BLaER1 treated with 17β-estradiol and CSF1 and Interleukin-3, amounts not matched to agents 10 nM and 100 nM (cell line): ENCODE data around the gene C9orf72.
A peak's percentile ranks its signal among the peaks of the same experiment; 100 is the strongest.

Source experiments
- H3K27ac ChIP-seq, 11 experiments: shearing (Covaris generic); formaldehyde crosslinking; 2 replicates each; pipeline ENCODE4 v1.8.1; 2022
- H3K27me3 ChIP-seq, 11 experiments: shearing (Covaris generic); formaldehyde crosslinking; 2 replicates each; pipeline ENCODE4 v1.8.1; 2022
- H3K36me3 ChIP-seq, 11 experiments: shearing (Covaris generic); formaldehyde crosslinking; 2 replicates each; pipeline ENCODE4 v1.8.1; 2022
- H3K4me1 ChIP-seq, 10 experiments: shearing (Covaris generic); formaldehyde crosslinking; 2 replicates each; pipeline ENCODE4 v1.8.1; 2022
- H3K4me2 ChIP-seq, 11 experiments: shearing (Covaris generic); formaldehyde crosslinking; 2 replicates each; pipeline ENCODE4 v1.8.1; 2022
- H3K4me3 ChIP-seq, 10 experiments: shearing (Covaris generic); formaldehyde crosslinking; 2 replicates each; pipeline ENCODE4 v1.8.1; 2022
- H3K9ac ChIP-seq, 11 experiments: shearing (Covaris generic); formaldehyde crosslinking; 2 replicates each; pipeline ENCODE4 v1.8.1; 2022
- H3K9me3 ChIP-seq, 11 experiments: shearing (Covaris generic); formaldehyde crosslinking; replicated peaks in 1 of 11; 2 replicates each; pipeline ENCODE4 v1.8.1; 2022
- H4K20me1 ChIP-seq, 11 experiments: shearing (Covaris generic); formaldehyde crosslinking; 2 replicates each; pipeline ENCODE4 v1.8.1; 2022
- Cebpa-rat ChIP-seq, 11 experiments: shearing (Covaris generic); IDR thresholded peaks; 2 replicates each; pipeline ENCODE4 v1.8.1; 2022

The C9orf72 gene

GRCh38 chr9:27524236-27524635 lies 49.0 kb downstream of the C9orf72 start, which contains the start of gene IFNK:
IFNK (plus strand) TSS chr9:27524290; CDS start chr9:27524337, 47 bp downstream.
- peaks cover 6 to 37% (median 12%) of the 10 kb centered on the region in 10 experiments; a peak in 19 of 20 replicates for H3K4me1 ChIP-seq
- H3K4me2 ChIP-seq: peak within 1 kb of the TSS in 5 of 11 experiments; percentile 34 to 53 (median 44); a peak in 10 of 22 replicates
- no peak within 1 kb of the TSS for H3K27ac ChIP-seq
- no peaks in the 10 kb centered on the region for H3K9me3 ChIP-seq
- H4K20me1 ChIP-seq: peaks cover 0 to 73% (median 0%) of the 10 kb centered on the region in 11 experiments; a peak in 2 of 22 replicates
- no peak for TF ChIP-seq Cebpa-rat (IDR thresholded peaks at IDR 0.05)
- H3K36me3 ChIP-seq: peaks cover 0 to 42% (median 0%) of the 10 kb centered on the region in 11 experiments; a peak in 2 of 22 replicates
- H3K27me3 ChIP-seq: peaks cover 6 to 16% (median 11%) of the 10 kb centered on the region in 11 experiments; a peak in 18 of 22 replicates
- H3K9ac ChIP-seq: no peak within 1 kb of the TSS
- H3K4me3 ChIP-seq: no peak within 1 kb of the TSS

GRCh38 chr9:27523141-27523540 lies 50.1 kb downstream of the C9orf72 start:
- peaks cover 0 to 84% (median 0%) of the 10 kb centered on the region in 11 experiments; a peak in 2 of 22 replicates for H4K20me1 ChIP-seq
- no peak for TF ChIP-seq Cebpa-rat (IDR thresholded peaks at IDR 0.05)
- peaks cover 6 to 37% (median 11%) of the 10 kb centered on the region in 10 experiments; a peak in 19 of 20 replicates for H3K4me1 ChIP-seq
- peaks cover 6 to 16% (median 10%) of the 10 kb centered on the region in 11 experiments; a peak in 18 of 22 replicates for H3K27me3 ChIP-seq
- peaks cover 0 to 48% (median 0%) of the 10 kb centered on the region in 11 experiments; a peak in 2 of 22 replicates for H3K36me3 ChIP-seq
- H3K9me3 ChIP-seq: no peaks in the 10 kb centered on the region
- H3K9ac ChIP-seq: no peak overlapping the region
- no peak overlapping the region for H3K4me3 ChIP-seq
- no peak overlapping the region for H3K4me2 ChIP-seq
- no peak overlapping the region for H3K27ac ChIP-seq

GRCh38 chr9:27520986-27521385 lies 52.3 kb downstream of the C9orf72 start:
- no peak overlapping the region for H3K4me3 ChIP-seq
- H4K20me1 ChIP-seq: peaks cover 0 to 98% (median 0%) of the 10 kb centered on the region in 11 experiments; a peak in 2 of 22 replicates
- no peak for TF ChIP-seq Cebpa-rat (IDR thresholded peaks at IDR 0.05)
- peaks cover 0 to 16% (median 3%) of the 10 kb centered on the region in 10 experiments; a peak in 7 of 20 replicates for H3K4me1 ChIP-seq
- no peak overlapping the region for H3K9ac ChIP-seq
- H3K27ac ChIP-seq: no peak overlapping the region
- no peaks in the 10 kb centered on the region for H3K27me3 ChIP-seq
- no peak overlapping the region for H3K4me2 ChIP-seq
- H3K36me3 ChIP-seq: peaks cover 0 to 65% (median 0%) of the 10 kb centered on the region in 11 experiments; a peak in 3 of 22 replicates
- no peaks in the 10 kb centered on the region for H3K9me3 ChIP-seq

GRCh38 chr9:27519466-27520465 lies 53.5 kb downstream of the C9orf72 start:
- H3K36me3 ChIP-seq: peaks cover 0 to 65% (median 0%) of the 10 kb centered on the region in 11 experiments; a peak in 3 of 22 replicates
- peaks cover 0 to 98% (median 0%) of the 10 kb centered on the region in 11 experiments; a peak in 3 of 22 replicates for H4K20me1 ChIP-seq
- TF ChIP-seq Cebpa-rat (IDR thresholded peaks at IDR 0.05): no peak
- H3K9ac ChIP-seq: no peak overlapping the region
- no peak overlapping the region for H3K4me2 ChIP-seq
- H3K4me3 ChIP-seq: no peak overlapping the region
- H3K4me1 ChIP-seq: peaks cover 0 to 4% (median 0%) of the 10 kb centered on the region in 10 experiments; a peak in 5 of 20 replicates
- H3K9me3 ChIP-seq: no peaks in the 10 kb centered on the region
- no peak overlapping the region for H3K27ac ChIP-seq
- no peaks in the 10 kb centered on the region for H3K27me3 ChIP-seq

- peaks cover 0 to 98% (median 0%) of the 10 kb centered on the region in 11 experiments; a peak in 3 of 22 replicates for H4K20me1 ChIP-seq
- no peak overlapping the region for H3K4me2 ChIP-seq
- TF ChIP-seq Cebpa-rat (IDR thresholded peaks at IDR 0.05): no peak
- no peaks in the 10 kb centered on the region for H3K9me3 ChIP-seq
- H3K4me1 ChIP-seq: no peaks in the 10 kb centered on the region
- H3K27me3 ChIP-seq: no peaks in the 10 kb centered on the region
- H3K9ac ChIP-seq: no peak overlapping the region
- no peak overlapping the region for H3K4me3 ChIP-seq
- H3K36me3 ChIP-seq: peaks cover 0 to 58% (median 0%) of the 10 kb centered on the region in 11 experiments; a peak in 3 of 22 replicates
- H3K27ac ChIP-seq: no peak overlapping the region
Observed at GRCh38 chr9:27518809-27519208, 54.5 kb downstream of the C9orf72 start.

- Histone ChIP-seq H3K4me3 (no peak overlapping the region), H3K4me2 (no peak overlapping the region), H3K27ac (no peak overlapping the region), H3K36me3 (peaks cover 0 to 60% (median 0%) of the 10 kb centered on the region in 11 experiments; a peak in 3 of 22 replicates), H4K20me1 (peaks cover 0 to 98% (median 0%) of the 10 kb centered on the region in 11 experiments; a peak in 3 of 22 replicates), H3K4me1 (no peaks in the 10 kb centered on the region), H3K27me3 (no peaks in the 10 kb centered on the region), H3K9ac (no peak overlapping the region), H3K9me3 (0 out of 22 replicates have a peak, but pooled peaks cover 0 to 4% (median 0%) of the 10 kb centered on the region in 11 experiments)
- TF ChIP-seq Cebpa-rat (IDR thresholded peaks at IDR 0.05): no peak
Observed at GRCh38 chr9:27518006-27518405, 55.3 kb downstream of the C9orf72 start.

GRCh38 chr9:27514551-27514950 lies 58.7 kb downstream of the C9orf72 start:
- Histone ChIP-seq H3K4me2 (no peak overlapping the region), H3K9ac (no peak overlapping the region)

GRCh38 chr9:27511771-27512170 lies 61.5 kb downstream of the C9orf72 start:
- no peak overlapping the region for H3K27ac ChIP-seq
- H3K4me2 ChIP-seq: no peak overlapping the region
- H4K20me1 ChIP-seq: peaks cover 0 to 90% (median 0%) of the 10 kb centered on the region in 11 experiments; a peak in 3 of 22 replicates
- peaks cover 0 to 40% (median 0%) of the 10 kb centered on the region in 11 experiments; a peak in 3 of 22 replicates for H3K36me3 ChIP-seq
- no peak overlapping the region for H3K4me3 ChIP-seq
- 0 out of 22 replicates have a peak, but pooled peaks cover 0 to 4% (median 0%) of the 10 kb centered on the region in 11 experiments for H3K9me3 ChIP-seq
- H3K27me3 ChIP-seq: no peaks in the 10 kb centered on the region
- H3K9ac ChIP-seq: no peak overlapping the region
- peaks cover 0 to 19% (median 0%) of the 10 kb centered on the region in 10 experiments; a peak in 7 of 20 replicates for H3K4me1 ChIP-seq
- no peak for TF ChIP-seq Cebpa-rat (IDR thresholded peaks at IDR 0.05)

More at GRCh38 chr9:27514551-27514950, 58.7 kb downstream of the C9orf72 start:
- Histone ChIP-seq H3K4me1 (peaks cover 0 to 1% (median 0%) of the 10 kb centered on the region in 10 experiments; a peak in 1 of 20 replicates), H3K27ac (no peak overlapping the region), H3K27me3 (no peaks in the 10 kb centered on the region), H3K4me3 (no peak overlapping the region), H3K36me3 (peaks cover 0 to 46% (median 0%) of the 10 kb centered on the region in 11 experiments; a peak in 3 of 22 replicates), H3K9me3 (0 out of 22 replicates have a peak, but pooled peaks cover 0 to 4% (median 0%) of the 10 kb centered on the region in 11 experiments), H4K20me1 (peaks cover 0 to 98% (median 0%) of the 10 kb centered on the region in 11 experiments; a peak in 3 of 22 replicates)
- TF ChIP-seq Cebpa-rat (IDR thresholded peaks at IDR 0.05): no peak
